Measurements from ENCODE around the gene CREM. TPM values are rescaled to one million over a fixed set of nuclear protein-coding genes. Genes with fewer than 3 reads are reported as not detected.

Gene CREM
- total RNA-seq, 4 donors from 2014 or later, result 24.3 to 42.5 (median 30.1) TPM

DNA sequence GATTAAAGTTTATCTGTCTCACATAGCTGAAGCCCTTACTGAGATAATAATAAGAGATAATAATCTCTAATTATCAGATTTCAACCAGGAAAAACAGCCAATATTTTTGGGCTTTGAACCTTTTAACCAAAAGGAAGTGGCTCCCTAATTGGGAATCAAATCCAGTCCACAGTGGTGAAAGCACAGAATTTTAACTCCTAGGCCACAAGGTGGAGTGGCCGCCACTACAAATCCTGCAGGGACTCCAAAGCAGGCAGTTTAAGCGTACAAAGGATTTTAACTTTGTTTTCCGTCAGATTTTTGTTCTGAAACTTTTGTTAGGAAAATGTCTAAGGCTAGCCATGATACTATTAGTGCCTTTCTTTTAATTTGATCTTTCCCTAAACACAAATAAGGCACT lies 110.1 kb downstream of the CREM start:
- no peaks in the 10 kb centered on the region for H3K4me1 ChIP-seq
- DNase-seq (no peak), ATAC-seq (no peak)
- no peaks in the 10 kb centered on the region for H3K36me3 ChIP-seq
- H3K27me3 ChIP-seq, result no peaks in the 10 kb centered on the region
- H3K27ac ChIP-seq, result no peak overlapping the region
- intact Hi-C loops (cut with DNase I; ENCODE audit: low total_unique reads), result no loop called here
- H3K4me3 ChIP-seq, result no peak overlapping the region
- H3K9me3 ChIP-seq, result no peaks in the 10 kb centered on the region
- TF ChIP-seq, protein P1, sequence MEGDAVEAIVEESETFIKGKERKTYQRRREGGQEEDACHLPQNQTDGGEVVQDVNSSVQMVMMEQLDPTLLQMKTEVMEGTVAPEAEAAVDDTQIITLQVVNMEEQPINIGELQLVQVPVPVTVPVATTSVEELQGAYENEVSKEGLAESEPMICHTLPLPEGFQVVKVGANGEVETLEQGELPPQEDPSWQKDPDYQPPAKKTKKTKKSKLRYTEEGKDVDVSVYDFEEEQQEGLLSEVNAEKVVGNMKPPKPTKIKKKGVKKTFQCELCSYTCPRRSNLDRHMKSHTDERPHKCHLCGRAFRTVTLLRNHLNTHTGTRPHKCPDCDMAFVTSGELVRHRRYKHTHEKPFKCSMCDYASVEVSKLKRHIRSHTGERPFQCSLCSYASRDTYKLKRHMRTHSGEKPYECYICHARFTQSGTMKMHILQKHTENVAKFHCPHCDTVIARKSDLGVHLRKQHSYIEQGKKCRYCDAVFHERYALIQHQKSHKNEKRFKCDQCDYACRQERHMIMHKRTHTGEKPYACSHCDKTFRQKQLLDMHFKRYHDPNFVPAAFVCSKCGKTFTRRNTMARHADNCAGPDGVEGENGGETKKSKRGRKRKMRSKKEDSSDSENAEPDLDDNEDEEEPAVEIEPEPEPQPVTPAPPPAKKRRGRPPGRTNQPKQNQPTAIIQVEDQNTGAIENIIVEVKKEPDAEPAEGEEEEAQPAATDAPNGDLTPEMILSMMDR (IDR thresholded peaks at IDR 0.05 in 4 of 5, conservative IDR thresholded peaks at IDR 0.05 in 1 of 5), result no peak
- TF ChIP-seq POLR2A (IDR thresholded peaks at IDR 0.05), result no peak
- in situ Hi-C loops (cut with MboI; ENCODE audit: low sequenced_read_pairs in 4 of 4), result loop anchor here (5.0 to 25.0 kb wide), 3 partner anchors 326 to 351 kb away; no protein-coding TSS in a partner anchor

DNA sequence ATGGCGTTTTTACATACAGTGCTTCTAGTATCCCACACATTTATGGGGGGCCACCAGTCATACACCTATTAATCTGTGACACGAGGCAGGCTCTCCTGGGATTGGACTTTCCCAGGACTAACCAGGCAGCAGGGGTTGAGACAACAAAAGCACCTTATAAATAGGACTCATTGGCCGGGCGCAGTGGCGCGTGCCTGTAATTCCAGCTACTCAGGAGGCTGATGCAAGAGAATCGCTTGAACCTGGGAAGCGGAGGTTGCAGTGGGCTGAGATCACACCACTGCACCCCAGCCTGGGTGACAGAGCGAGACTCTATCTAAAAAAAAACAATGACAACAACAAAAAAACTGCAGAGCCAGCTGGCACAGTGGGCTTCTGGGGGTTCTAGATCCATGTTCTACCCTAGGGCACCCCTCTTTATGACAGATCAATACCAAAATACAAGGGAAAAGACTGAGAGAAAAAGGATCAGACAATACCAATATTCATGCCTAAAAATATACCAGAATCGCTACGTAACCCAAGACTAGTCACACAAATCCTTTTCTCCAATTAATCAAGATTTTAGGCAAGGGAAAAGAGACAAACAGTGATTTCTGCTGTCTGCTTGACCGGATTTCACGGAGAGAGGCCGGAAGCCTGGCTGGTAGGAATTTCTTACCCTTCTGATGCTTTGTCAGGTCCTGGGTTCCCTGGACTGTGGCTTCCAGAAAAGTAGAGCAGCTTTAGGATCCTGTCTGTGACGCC lies 111.3 kb downstream of the CREM start:
- Histone ChIP-seq H3K4me3 (no peak overlapping the region), H3K36me3 (no peaks in the 10 kb centered on the region), H3K27me3 (no peaks in the 10 kb centered on the region), H3K4me1 (no peaks in the 10 kb centered on the region), H3K9me3 (no peaks in the 10 kb centered on the region), H3K27ac (no peak overlapping the region)
- DNase-seq, result no peak
- ATAC-seq, result no peak
- in situ Hi-C loops (cut with MboI; ENCODE audit: low sequenced_read_pairs in 4 of 4) (loop anchor here (5.0 to 25.0 kb wide), 3 partner anchors 324 to 349 kb away; no protein-coding TSS in a partner anchor), intact Hi-C loops (cut with DNase I; ENCODE audit: low total_unique reads) (no loop called here)
- TF ChIP-seq POLR2A (IDR thresholded peaks at IDR 0.05), result no peak
- TF ChIP-seq, protein P1 (IDR thresholded peaks at IDR 0.05 in 4 of 5, conservative IDR thresholded peaks at IDR 0.05 in 1 of 5), result no peak

DNA sequence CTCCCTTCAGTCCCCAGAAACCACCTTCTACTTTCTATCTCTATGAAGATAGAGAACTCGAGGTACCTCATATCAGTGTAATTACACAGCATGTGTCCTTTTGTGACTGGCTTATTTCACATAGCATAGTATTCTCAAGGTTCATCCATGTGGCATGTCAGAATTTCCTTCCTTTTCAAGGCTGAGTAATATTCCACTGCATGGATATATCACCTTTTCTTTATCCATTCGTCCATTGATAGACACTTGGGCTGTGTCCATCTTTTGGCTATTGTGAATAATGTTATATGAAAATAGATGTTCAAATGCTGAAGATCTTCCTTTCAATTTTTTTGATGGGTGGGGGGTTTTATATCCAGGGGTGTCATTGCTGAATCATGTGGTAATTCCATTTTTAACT lies 117.9 kb downstream of the CREM start:
- no peak for ATAC-seq
- in situ Hi-C loops (cut with MboI; ENCODE audit: low sequenced_read_pairs in 4 of 4), result loop anchor here in 3 of 4 donors (25.0 kb wide), 2 partner anchors 318 to 343 kb away; no protein-coding TSS in a partner anchor
- Histone ChIP-seq H3K4me3 (no peak overlapping the region), H3K36me3 (no peaks in the 10 kb centered on the region), H3K27ac (no peak overlapping the region), H3K4me1 (no peaks in the 10 kb centered on the region), H3K9me3 (no peaks in the 10 kb centered on the region), H3K27me3 (no peaks in the 10 kb centered on the region)
- DNase-seq, result no peak
- TF ChIP-seq, protein P1 (IDR thresholded peaks at IDR 0.05 in 4 of 5, conservative IDR thresholded peaks at IDR 0.05 in 1 of 5), result no peak
- intact Hi-C loops (cut with DNase I; ENCODE audit: low total_unique reads), result loop anchor here (10.0 kb wide), 1 partner anchor 350 kb away; no protein-coding TSS in a partner anchor

DNA sequence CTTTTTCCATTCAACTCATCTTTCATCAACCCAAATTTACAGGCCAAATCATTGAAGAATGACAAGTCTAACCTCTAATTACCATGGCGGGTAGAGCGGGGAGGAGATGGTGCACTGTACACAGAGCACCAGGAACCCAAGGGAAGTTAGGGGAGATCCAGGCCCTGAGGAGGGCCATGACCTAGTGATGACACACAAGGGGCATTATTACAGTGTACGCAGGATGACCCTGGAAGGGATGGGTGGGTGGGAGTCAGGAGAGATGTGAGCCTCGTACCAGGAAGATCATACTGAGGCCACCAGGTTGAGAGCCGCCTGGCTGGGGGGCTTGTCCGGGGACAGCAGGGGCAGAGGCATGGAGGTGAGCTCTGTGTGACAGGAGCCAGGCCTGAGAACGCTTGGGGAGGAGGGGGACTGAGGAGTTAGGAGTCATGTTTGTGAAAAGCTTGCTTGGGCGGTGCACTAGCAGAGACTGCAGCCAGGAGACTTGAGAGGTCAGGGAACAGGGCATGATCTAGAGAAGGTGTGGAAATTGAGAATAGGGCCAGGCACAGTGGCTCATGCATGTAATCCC lies 120.2 kb downstream of the CREM start:
- Histone ChIP-seq H3K9me3 (no peaks in the 10 kb centered on the region), H3K4me1 (no peaks in the 10 kb centered on the region), H3K4me3 (no peak overlapping the region), H3K27me3 (no peaks in the 10 kb centered on the region), H3K27ac (no peak overlapping the region), H3K36me3 (no peaks in the 10 kb centered on the region)
- in situ Hi-C loops (cut with MboI; ENCODE audit: low sequenced_read_pairs in 4 of 4), result loop anchor here in 3 of 4 donors (25.0 kb wide), 2 partner anchors 315 to 340 kb away; no protein-coding TSS in a partner anchor
- DNase-seq, result no peak
- TF ChIP-seq POLR2A (IDR thresholded peaks at IDR 0.05), result no peak
- TF ChIP-seq, protein P1 (IDR thresholded peaks at IDR 0.05 in 4 of 5, conservative IDR thresholded peaks at IDR 0.05 in 1 of 5), result no peak
- no peak for ATAC-seq
- intact Hi-C loops (cut with DNase I; ENCODE audit: low total_unique reads), result loop anchor here (10.0 kb wide), 1 partner anchor 348 kb away; no protein-coding TSS in a partner anchor

Measured in gastrocnemius medialis (tissue), 4 donors.